GM18951 (cell line): Measurements from ENCODE around the gene ACAD11.
"Not testable (repeated sequence)": the region's sequence is repeated elsewhere in the genome, so short reads cannot be mapped to it uniquely, and the experiment has no call there.

Experiments used
- POLR2A ChIP-seq: IDR thresholded peaks from 4 replicates; pipeline ENCODE4 v1.6.1; 2011; ENCODE audit warnings: mild to moderate bottlenecking; ENCODE audit not compliant: insufficient read length, insufficient read depth; ENCODE audit errors: extremely low read depth
- in situ Hi-C: fragments of 300-500 bp; cut with MboI; formaldehyde crosslinking; loops from one replicate; pipeline ENCODE4 v1.12.0; 2022; ENCODE audit warnings: low sequenced_read_pairs, mixed read lengths, inconsistent platforms; ENCODE audit not compliant: unreplicated experiment

ACAD11 gene

GRCh38 chr3:132569153-132569552 is 90.5 kb downstream of the ACAD11 start:
- in situ Hi-C loops, result no loop called here
- no peak for TF ChIP-seq POLR2A

- in situ Hi-C loops, result no loop called here
- TF ChIP-seq POLR2A, result no peak
These were observed 91.2 kb downstream of the ACAD11 start for GRCh38 chr3:132568422-132568821.

GRCh38 chr3:132564070-132564465 is 95.5 kb downstream of the ACAD11 start:
- in situ Hi-C loops, result no loop called here
- TF ChIP-seq POLR2A, result no peak

- in situ Hi-C loops, result no loop called here
- no peak for TF ChIP-seq POLR2A
These were observed 96.1 kb downstream of the ACAD11 start for GRCh38 chr3:132563420-132564069.

GRCh38 chr3:132561003-132561402 is 98.6 kb downstream of the ACAD11 start:
- in situ Hi-C loops, result no loop called here
- TF ChIP-seq POLR2A, result no peak

- no peak for TF ChIP-seq POLR2A
- in situ Hi-C loops, result no loop called here
These were observed 103.0 kb downstream of the ACAD11 start for GRCh38 chr3:132556508-132557159.

GRCh38 chr3:132556036-132556386 is 103.6 kb downstream of the ACAD11 start:
- in situ Hi-C loops, result not testable (repeated sequence)

GRCh38 chr3:132555306-132556035 is 104.1 kb downstream of the ACAD11 start:
- in situ Hi-C loops, result no loop called here
- TF ChIP-seq POLR2A, result no peak

- in situ Hi-C loops, result no loop called here
- no peak for TF ChIP-seq POLR2A
These were observed 105.2 kb downstream of the ACAD11 start for GRCh38 chr3:132554437-132554836.

GRCh38 chr3:132553826-132554225 is 105.8 kb downstream of the ACAD11 start:
- TF ChIP-seq POLR2A, result no peak

GRCh38 chr3:132550579-132551305 is 108.9 kb downstream of the ACAD11 start:
- no peak for TF ChIP-seq POLR2A
- in situ Hi-C loops, result no loop called here

More at GRCh38 chr3:132553826-132554225, 105.8 kb downstream of the ACAD11 start:
- in situ Hi-C loops, result no loop called here

- in situ Hi-C loops, result no loop called here
- no peak for TF ChIP-seq POLR2A
These were observed 109.6 kb downstream of the ACAD11 start for GRCh38 chr3:132549890-132550578.

- in situ Hi-C loops, result no loop called here
- no peak for TF ChIP-seq POLR2A
These were observed 110.4 kb downstream of the ACAD11 start for GRCh38 chr3:132549169-132549568.
